A549 (cell line): Measurements from ENCODE around the gene APOC1.

Experiments
- BHLHE40 ChIP-seq: IDR thresholded peaks from 2 replicates; pipeline ENCODE4 v1.6.1; 2012; ENCODE audit warnings: low read depth, low read length, inconsistent platforms
- CEBPB ChIP-seq, 2 experiments: fragments of >200 bp in 1 of 2; sonication (Bioruptor Twin) in 1 of 2; formaldehyde crosslinking in 1 of 2; IDR thresholded peaks; 2 replicates each; pipeline ENCODE4 v1.6.1; 2012 to 2016
- MAFK ChIP-seq: fragments of 450-650 bp; IDR thresholded peaks from 2 replicates; pipeline ENCODE4 v1.6.1; 2014; ENCODE audit not compliant: partially characterized antibody
- NR3C1 ChIP-seq: fragments of >200 bp; sonication (Bioruptor Twin); formaldehyde crosslinking; IDR thresholded peaks from 3 replicates; pipeline ENCODE4 v1.6.1; 2017
- PHF8 ChIP-seq: fragments of 200-600 bp; sonication (generic); IDR thresholded peaks from 2 replicates; pipeline ENCODE4 v1.6.1; 2016; ENCODE audit warnings: low read depth, mild to moderate bottlenecking, antibody characterized with exemption, moderate library complexity, borderline replicate concordance
- POLR2A ChIP-seq: IDR thresholded peaks from 2 replicates; pipeline ENCODE4 v1.6.1; 2012; ENCODE audit warnings: mild to moderate bottlenecking, low read length
- RFX5 ChIP-seq: fragments of 450-650 bp; IDR thresholded peaks from 2 replicates; pipeline ENCODE4 v1.7.1; 2014; ENCODE audit warnings: antibody characterized with exemption, mild to moderate bottlenecking, moderate library complexity
- ZFP36 ChIP-seq: fragments of 450-650 bp; IDR thresholded peaks from 2 replicates; pipeline ENCODE4 v1.6.1; 2014; ENCODE audit warnings: borderline replicate concordance; ENCODE audit not compliant: partially characterized antibody
- TF ChIP-seq, protein P1 (sequence below): fragments of >200 bp; sonication (Bioruptor Twin); formaldehyde crosslinking; IDR thresholded peaks from 3 replicates; pipeline ENCODE4 v1.5.1; 2016
- TF ChIP-seq, protein P2 (sequence below): IDR thresholded peaks from 2 replicates; pipeline ENCODE4 v1.6.1; 2012; ENCODE audit warnings: low read depth, borderline replicate concordance
- TF ChIP-seq, protein P3 (sequence below): fragments of 150-350 bp; IDR thresholded peaks from 2 replicates; pipeline ENCODE4 v1.6.1; 2014; ENCODE audit warnings: low read depth, mild to moderate bottlenecking, low read length
- TF ChIP-seq, protein P4 (sequence below): fragments of 200-600 bp; sonication (generic); IDR thresholded peaks from 2 replicates; pipeline ENCODE4 v1.6.1; 2016; ENCODE audit warnings: antibody characterized with exemption, mild to moderate bottlenecking, moderate library complexity

DNA sequence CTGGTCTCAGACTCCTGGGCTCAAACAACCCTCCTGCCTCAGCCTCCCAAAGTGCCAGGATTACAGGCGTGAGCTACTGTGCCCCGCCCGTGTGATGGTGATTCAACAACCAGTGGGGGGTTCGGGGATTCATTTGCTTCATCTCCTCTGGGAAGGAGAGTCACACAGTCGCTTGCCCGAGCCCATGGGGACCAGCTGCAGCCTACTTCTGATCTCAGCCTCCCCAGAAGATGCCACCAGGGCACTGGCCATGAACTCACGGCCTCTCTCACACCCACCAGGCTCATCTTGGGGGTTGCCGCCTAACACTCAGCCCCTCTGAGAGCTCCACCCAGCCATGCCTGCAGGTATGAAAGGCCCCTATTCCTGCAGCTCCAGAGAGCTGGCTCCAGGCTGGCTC lies 16.6 kb upstream of the APOC1 start:
- no peak for TF ChIP-seq POLR2A
- no peak for TF ChIP-seq ZFP36
- no peak for TF ChIP-seq CEBPB (IDR thresholded peaks at IDR 0.05)
- no peak for TF ChIP-seq MAFK
- no peak for TF ChIP-seq NR3C1
- TF ChIP-seq, protein P1, sequence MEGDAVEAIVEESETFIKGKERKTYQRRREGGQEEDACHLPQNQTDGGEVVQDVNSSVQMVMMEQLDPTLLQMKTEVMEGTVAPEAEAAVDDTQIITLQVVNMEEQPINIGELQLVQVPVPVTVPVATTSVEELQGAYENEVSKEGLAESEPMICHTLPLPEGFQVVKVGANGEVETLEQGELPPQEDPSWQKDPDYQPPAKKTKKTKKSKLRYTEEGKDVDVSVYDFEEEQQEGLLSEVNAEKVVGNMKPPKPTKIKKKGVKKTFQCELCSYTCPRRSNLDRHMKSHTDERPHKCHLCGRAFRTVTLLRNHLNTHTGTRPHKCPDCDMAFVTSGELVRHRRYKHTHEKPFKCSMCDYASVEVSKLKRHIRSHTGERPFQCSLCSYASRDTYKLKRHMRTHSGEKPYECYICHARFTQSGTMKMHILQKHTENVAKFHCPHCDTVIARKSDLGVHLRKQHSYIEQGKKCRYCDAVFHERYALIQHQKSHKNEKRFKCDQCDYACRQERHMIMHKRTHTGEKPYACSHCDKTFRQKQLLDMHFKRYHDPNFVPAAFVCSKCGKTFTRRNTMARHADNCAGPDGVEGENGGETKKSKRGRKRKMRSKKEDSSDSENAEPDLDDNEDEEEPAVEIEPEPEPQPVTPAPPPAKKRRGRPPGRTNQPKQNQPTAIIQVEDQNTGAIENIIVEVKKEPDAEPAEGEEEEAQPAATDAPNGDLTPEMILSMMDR, result no peak
- TF ChIP-seq, protein P2, sequence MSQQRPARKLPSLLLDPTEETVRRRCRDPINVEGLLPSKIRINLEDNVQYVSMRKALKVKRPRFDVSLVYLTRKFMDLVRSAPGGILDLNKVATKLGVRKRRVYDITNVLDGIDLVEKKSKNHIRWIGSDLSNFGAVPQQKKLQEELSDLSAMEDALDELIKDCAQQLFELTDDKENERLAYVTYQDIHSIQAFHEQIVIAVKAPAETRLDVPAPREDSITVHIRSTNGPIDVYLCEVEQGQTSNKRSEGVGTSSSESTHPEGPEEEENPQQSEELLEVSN, result no peak
- no peak for TF ChIP-seq BHLHE40
- TF ChIP-seq, protein P3, sequence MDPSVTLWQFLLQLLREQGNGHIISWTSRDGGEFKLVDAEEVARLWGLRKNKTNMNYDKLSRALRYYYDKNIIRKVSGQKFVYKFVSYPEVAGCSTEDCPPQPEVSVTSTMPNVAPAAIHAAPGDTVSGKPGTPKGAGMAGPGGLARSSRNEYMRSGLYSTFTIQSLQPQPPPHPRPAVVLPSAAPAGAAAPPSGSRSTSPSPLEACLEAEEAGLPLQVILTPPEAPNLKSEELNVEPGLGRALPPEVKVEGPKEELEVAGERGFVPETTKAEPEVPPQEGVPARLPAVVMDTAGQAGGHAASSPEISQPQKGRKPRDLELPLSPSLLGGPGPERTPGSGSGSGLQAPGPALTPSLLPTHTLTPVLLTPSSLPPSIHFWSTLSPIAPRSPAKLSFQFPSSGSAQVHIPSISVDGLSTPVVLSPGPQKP, result no peak
- TF ChIP-seq, protein P4, sequence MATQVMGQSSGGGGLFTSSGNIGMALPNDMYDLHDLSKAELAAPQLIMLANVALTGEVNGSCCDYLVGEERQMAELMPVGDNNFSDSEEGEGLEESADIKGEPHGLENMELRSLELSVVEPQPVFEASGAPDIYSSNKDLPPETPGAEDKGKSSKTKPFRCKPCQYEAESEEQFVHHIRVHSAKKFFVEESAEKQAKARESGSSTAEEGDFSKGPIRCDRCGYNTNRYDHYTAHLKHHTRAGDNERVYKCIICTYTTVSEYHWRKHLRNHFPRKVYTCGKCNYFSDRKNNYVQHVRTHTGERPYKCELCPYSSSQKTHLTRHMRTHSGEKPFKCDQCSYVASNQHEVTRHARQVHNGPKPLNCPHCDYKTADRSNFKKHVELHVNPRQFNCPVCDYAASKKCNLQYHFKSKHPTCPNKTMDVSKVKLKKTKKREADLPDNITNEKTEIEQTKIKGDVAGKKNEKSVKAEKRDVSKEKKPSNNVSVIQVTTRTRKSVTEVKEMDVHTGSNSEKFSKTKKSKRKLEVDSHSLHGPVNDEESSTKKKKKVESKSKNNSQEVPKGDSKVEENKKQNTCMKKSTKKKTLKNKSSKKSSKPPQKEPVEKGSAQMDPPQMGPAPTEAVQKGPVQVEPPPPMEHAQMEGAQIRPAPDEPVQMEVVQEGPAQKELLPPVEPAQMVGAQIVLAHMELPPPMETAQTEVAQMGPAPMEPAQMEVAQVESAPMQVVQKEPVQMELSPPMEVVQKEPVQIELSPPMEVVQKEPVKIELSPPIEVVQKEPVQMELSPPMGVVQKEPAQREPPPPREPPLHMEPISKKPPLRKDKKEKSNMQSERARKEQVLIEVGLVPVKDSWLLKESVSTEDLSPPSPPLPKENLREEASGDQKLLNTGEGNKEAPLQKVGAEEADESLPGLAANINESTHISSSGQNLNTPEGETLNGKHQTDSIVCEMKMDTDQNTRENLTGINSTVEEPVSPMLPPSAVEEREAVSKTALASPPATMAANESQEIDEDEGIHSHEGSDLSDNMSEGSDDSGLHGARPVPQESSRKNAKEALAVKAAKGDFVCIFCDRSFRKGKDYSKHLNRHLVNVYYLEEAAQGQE, result no peak
- no peak for TF ChIP-seq RFX5
- TF ChIP-seq PHF8, result no peak
